Coronary artery (tissue), 2 donors: ENCODE results near the gene PRKCSH.
A peak's percentile ranks its signal among the peaks of the same experiment; 100 is the strongest.
"Not testable (repeated sequence)": the region's sequence is repeated elsewhere in the genome, so short reads cannot be mapped to it uniquely, and the experiment has no call there.

Experiments
- DNase-seq: peaks from one replicate; pipeline ENCODE4 v3.0.0-alpha.2; 2017; ENCODE audit warnings: low spot score
- H3K27ac ChIP-seq, 2 donors: fragments of 200-600 bp; sonication (generic); one replicate each; pipeline ENCODE4 v1.5.1; 2016 to 2019
- H3K4me3 ChIP-seq: fragments of 200-600 bp; sonication (generic); 2 replicates; pipeline ENCODE4 v1.5.1; 2016; ENCODE audit warnings: mild to moderate bottlenecking, moderate library complexity
- TF ChIP-seq, protein P1 (sequence below): fragments of 200-600 bp; sonication (generic); IDR thresholded peaks from one replicate; pipeline ENCODE4 v1.5.1; 2019; ENCODE audit warnings: antibody characterized with exemption

PRKCSH gene

DNA sequence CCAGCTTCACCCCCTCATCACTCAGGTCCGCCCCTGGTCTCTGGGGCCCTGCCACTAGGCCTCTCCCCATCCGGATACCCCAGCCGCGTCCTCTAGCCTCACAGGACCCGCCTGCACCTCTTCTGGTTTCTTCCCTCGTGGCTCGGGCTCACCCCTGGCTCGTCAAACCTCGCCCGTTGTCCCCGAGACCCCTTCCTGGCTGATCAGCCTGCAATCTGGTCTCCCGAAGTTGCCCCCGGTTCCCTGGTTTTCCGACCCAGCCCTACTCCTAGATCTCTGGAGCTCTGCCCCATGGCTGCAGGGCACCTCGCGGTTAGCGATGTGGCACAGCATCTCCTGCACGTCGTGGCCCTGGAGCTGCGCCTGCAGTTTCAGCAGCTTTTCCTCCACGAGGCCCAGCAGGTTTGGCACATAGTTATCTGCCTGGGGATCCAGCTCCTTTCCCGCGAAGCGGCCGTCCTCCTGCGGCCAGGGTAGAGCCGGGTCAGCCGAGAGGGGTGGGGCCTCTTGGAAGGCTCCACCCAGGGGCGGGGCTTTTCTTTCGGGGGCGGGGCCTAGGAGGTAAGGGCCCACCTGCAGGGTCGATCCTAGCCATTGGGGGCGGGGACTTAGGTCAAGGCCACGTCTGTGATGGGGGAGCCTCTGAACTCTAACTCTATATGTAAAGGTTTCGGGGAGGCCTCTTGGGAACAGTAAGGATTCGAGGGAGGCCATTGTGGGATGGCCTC is 13.9 kb upstream of the PRKCSH start:
- peak overlapping the region; percentile 76 for H3K4me3 ChIP-seq
- TF ChIP-seq, protein P1, sequence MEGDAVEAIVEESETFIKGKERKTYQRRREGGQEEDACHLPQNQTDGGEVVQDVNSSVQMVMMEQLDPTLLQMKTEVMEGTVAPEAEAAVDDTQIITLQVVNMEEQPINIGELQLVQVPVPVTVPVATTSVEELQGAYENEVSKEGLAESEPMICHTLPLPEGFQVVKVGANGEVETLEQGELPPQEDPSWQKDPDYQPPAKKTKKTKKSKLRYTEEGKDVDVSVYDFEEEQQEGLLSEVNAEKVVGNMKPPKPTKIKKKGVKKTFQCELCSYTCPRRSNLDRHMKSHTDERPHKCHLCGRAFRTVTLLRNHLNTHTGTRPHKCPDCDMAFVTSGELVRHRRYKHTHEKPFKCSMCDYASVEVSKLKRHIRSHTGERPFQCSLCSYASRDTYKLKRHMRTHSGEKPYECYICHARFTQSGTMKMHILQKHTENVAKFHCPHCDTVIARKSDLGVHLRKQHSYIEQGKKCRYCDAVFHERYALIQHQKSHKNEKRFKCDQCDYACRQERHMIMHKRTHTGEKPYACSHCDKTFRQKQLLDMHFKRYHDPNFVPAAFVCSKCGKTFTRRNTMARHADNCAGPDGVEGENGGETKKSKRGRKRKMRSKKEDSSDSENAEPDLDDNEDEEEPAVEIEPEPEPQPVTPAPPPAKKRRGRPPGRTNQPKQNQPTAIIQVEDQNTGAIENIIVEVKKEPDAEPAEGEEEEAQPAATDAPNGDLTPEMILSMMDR: no peak
- peak overlapping the region; percentile 69 to 89 for H3K27ac ChIP-seq
- DNase-seq: no peak

DNA sequence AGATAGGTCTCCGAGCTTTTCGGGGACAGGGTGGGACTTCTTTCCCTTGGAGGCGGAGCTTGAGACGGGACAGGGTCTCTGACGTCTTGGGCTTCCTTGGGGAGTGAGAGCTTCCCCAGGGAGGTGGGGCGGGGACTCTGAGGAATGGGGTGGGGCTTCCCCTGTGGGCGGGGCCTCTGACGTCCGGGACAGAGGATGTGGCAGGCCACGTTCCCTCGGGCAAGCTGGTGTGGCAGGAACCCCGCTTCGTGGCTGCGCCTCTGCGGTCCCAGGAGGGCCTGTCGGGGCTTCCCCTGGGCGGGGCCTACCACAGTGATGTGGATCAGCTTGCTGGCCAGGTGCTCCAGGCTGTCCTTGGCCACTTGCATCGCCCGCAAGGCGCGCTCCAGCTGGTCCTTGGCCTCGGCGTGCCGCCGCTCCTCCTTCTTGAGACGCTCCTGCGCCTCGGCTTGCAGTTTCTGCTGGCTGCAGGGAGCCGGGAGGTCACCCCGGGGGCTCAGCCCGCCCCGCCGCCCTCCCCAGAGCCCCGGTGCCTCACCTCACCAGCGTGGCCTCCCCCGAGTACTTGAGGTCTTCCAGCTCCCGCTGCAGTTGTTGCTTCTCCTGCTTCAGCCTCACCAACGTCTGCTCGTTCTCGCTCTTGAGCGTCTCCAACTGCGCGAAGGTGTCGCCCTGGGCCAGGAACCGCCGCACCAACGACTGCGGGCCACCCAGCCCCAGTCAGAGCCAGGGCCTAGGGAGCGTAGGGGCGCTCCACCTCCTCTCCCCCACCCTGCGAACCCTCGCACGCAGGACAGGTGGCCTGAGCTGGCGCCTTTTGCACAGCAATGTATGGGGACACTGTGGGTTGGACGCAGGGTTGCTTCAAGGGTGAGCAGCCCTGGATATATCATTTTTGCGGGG is 13.0 kb upstream of the PRKCSH start:
- peak overlapping the region; percentile 69 to 89 for H3K27ac ChIP-seq
- DNase-seq: peak; percentile 95
- peak overlapping the region; percentile 76 for H3K4me3 ChIP-seq

DNA sequence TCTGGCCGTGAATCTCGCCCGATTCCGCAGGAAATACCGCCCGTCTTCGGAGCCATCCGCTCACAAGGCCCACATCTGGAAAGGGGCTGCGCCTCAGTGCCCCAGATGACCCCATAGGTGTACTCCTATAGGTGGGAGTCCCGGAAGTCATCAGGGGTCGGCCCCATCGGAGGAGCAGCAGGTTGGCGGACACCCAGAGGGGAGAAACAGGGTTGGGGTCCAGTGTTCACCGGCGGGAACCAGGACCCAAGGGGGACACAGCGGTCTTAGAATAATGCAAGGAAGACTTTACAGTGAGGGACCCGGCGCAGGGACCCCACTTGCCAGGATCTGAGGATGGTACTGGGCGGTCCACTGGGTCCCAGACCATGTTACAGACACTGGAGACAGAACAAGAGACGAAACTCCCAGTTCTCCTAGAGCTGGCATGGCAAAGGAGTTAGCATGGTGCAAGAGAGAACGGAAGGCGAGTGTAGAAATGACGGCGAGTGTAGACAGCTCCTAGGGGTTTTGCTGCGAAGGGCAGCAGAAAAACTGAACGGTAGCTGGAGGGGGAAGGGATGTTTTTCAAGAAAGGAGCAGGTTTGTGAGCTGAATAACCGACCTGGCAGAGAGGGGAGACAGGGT is 12.2 kb upstream of the PRKCSH start:
- DNase-seq: no peak
- H3K27ac ChIP-seq: peak overlapping the region in 1 of 2 donors; percentile 89
- H3K4me3 ChIP-seq: peak overlapping the region; percentile 76
- TF ChIP-seq, protein P1: no peak

More for the DNA sequence above, 13.0 kb upstream of the PRKCSH start:
- TF ChIP-seq, protein P1: no peak

DNA sequence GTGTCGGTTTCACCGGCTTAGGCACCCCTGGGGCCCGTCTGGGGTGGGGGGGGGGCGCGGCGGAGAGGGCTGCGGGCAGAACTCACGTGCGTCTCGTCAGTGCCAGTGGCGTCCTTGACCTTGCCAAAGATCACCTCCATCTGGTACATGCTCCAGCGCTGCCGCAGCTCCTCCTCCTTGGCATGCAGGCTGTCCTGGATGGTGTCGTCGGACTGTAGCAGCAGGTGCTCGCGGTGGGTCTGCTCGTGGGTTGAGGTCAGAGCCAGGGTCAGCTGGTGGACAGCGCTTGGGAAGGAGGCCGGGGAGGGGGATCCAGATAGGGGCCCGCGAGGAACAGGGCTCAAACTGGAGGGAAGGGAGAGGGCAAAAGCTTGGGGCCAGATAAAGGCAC is 11.6 kb upstream of the PRKCSH start:
- no peak for DNase-seq
- TF ChIP-seq, protein P1: no peak
- H3K4me3 ChIP-seq: no peak overlapping the region
- H3K27ac ChIP-seq: no peak overlapping the region

DNA sequence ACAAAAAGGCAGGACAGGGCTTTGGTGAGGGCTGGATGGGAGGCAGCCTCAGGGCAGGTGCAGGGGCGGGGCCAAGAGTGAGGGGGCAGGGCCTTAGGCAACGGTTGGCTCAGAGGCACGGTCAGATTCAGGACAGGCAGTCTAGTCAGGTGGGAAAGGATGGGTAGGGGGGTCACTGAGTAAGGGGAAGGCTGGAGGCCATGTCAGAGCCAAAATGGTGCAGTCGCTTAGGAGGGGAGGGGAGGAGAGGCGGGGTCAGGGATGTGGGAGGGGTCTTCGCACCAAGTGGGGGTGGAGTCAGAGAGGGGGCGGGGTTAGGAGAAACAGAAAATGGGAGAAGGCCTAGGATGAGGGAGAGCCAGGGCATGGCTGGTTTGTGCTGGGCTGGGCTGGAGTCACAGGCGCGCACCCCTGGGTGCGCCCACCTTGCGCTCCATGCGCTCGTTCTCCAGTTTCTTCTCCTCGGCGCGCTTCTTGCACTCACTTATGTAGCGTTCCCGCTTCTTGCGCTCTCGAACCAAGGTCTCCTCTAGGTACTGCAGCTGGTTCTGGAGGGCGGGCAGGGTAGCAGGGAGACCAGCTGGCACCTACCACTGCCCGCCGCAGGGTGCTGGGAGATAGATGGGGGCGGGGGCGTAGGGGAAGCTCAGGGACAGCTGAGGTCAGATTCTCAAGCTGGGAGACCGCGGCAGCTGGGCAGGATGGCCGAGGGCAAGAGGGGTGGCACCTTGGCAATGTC is 9.5 kb upstream of the PRKCSH start:
- H3K27ac ChIP-seq: no peak overlapping the region
- TF ChIP-seq, protein P1: no peak
- no peak overlapping the region for H3K4me3 ChIP-seq
- no peak for DNase-seq

DNA sequence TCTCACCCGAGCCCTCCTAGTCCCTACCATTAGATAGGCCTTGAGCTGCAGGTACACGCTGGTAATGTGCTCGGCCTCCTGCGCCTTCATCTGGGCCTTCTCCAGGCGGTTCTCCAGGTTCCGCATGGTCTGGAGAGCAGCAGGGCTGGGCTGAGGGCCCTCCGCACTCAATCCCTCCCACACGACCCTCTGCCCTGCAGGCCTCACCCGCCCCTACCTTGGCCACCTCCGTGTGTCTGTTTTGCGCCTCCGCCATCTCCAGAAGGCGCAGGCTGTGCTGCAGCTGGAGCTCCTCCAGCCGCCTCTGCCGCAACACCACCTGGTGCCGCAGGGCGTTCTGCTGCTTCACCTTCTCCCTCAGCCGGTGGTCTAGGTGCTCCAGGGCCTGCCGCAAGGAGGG is 8.8 kb upstream of the PRKCSH start:
- TF ChIP-seq, protein P1: no peak
- Histone ChIP-seq H3K27ac (no peak overlapping the region), H3K4me3 (no peak overlapping the region)
- no peak for DNase-seq

DNA sequence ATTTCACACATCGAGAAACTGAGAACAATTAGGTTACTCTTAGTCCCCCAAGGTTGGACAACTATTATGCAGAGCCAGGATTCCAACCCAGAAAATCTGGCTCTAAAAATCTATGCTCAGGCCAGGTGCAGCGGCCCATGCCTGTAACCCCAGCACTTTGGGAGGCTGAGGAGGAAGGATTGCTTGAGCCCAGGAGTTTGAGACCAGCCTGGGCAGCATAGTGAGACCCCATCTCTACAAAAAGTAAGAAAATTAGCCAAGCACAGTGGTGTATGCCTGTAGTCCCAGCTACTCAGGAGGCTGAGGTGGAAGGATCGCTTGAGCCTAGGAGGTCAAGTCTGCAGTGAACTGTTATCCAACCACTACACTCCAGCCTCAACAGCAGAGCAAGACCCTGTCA is 1.9 kb upstream of the PRKCSH start:
- not testable (repeated sequence) for H3K4me3 ChIP-seq, DNase-seq, H3K27ac ChIP-seq
